ENCODE measurements around the gene LRP1B.

The LRP1B gene

DNA sequence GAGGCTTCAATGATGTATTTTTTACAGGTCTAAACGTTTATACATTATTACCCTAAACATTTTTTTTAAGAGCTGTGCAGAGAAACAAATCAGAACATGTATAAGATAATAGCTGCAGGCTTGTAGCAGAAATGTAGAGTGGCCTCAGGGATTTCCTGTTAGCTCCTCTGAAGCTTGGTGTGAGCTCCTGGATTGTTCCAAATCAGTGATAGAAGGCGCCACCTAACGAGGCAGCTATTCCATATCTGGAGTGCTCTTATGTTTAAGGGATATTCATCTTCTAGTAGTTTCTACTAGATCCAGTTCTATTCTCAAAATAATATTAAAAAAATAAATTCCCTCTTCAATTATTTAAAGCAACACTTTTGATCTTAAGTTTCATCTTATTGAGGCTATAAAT, 93.1 kb downstream of the LRP1B start:
- DNase-seq: peak; percentile 18
- Histone ChIP-seq H3K9me3 (no peaks in the 10 kb centered on the region), H3K27me3 (no peaks in the 10 kb centered on the region), H3K4me3 (ENCODE audit: low read depth, low read length) (peak overlapping the region; percentile 37; the same call in 1 of the 2 replicates), H3K4me1 (peaks cover 4% of the 10 kb centered on the region), H3K36me3 (no peaks in the 10 kb centered on the region)
- TF ChIP-seq CTCF (IDR thresholded peaks at IDR 0.05; ENCODE audit: low read depth, low read length): peak; percentile 31

- DNase-seq: peak; percentile 39
- H3K9me3 ChIP-seq: no peaks in the 10 kb centered on the region
- peaks cover 4% of the 10 kb centered on the region for H3K4me1 ChIP-seq
- TF ChIP-seq CTCF (IDR thresholded peaks at IDR 0.05; ENCODE audit: low read depth, low read length): no peak
- H3K4me3 ChIP-seq (ENCODE audit: low read depth, low read length): peak overlapping the region; percentile 37
- no peaks in the 10 kb centered on the region for H3K27me3 ChIP-seq
- no peaks in the 10 kb centered on the region for H3K36me3 ChIP-seq
Measured at GRCh38 chr2:142037066-142037465, 93.8 kb downstream of the LRP1B start.

DNA sequence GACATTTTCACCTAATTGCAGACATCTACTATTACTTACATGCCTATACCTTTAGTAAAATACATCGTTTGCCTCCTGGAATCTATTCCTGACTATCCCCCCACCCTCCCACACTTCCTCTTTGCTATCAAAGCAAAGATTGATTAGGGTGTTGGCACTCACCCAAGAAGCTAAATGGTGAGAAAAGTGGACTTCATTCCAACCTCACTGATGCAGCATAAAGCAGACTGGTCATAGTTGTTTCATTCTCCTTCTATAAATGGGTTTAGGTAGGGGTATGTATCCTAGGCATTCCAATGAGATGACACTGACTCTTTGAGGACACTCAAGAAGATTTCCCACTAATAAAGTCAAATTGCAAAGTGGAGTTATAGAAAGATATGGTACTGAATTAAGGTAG, 97.4 kb downstream of the LRP1B start:
- TF ChIP-seq CTCF (IDR thresholded peaks at IDR 0.05; ENCODE audit: low read depth, low read length): no peak
- no peak for DNase-seq
- Histone ChIP-seq H3K27me3 (no peaks in the 10 kb centered on the region), H3K36me3 (no peaks in the 10 kb centered on the region), H3K4me3 (ENCODE audit: low read depth, low read length) (no peak overlapping the region), H3K4me1 (peaks cover 4% of the 10 kb centered on the region), H3K9me3 (no peaks in the 10 kb centered on the region)

DNA sequence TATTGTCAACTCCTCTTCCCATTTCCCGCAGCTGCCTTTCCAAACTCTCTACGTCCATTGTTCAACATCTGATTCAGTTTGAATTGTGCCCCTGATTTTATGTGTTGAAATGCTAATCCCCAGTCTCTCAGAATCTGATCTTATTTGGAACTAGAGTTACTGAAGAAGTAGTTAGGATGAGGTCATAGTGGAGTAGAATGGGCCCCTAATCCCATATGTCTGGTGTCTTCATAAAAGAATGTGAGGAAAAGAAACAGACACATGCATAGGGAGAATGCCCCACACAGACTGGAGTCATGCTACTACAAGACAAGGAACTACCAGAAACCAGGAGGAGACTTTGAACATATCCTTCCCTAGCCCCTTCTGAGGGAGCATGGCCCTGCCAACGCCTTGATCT, 99.2 kb downstream of the LRP1B start:
- no peak for DNase-seq
- Histone ChIP-seq H3K4me1 (peaks cover under 1% of the 10 kb centered on the region; the same call in 1 of the 2 replicates), H3K4me3 (ENCODE audit: low read depth, low read length) (no peak overlapping the region), H3K27me3 (no peaks in the 10 kb centered on the region), H3K36me3 (no peaks in the 10 kb centered on the region), H3K9me3 (no peaks in the 10 kb centered on the region)
- TF ChIP-seq CTCF (IDR thresholded peaks at IDR 0.05; ENCODE audit: low read depth, low read length): no peak

DNA sequence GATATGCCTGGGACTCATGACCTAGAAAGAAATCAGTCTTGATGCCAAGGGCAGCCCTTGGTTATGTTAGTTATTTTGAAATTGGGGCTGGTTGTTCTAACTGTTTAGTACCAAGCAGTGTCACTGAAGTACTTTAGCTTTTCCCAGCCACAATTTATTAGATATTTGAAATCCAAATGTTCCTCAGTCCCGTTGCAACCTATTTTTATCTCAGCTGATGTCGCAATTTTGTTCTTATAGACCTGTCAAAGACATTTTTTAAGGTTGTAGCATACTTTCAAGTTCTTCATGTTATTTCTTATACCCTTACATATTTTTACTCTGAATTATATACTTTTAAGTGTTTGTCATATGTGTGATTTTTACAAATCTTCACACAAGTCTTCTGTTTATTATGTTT, 100.1 kb downstream of the LRP1B start:
- DNase-seq: no peak
- no peak for TF ChIP-seq CTCF (IDR thresholded peaks at IDR 0.05; ENCODE audit: low read depth, low read length)
- H3K4me3 ChIP-seq (ENCODE audit: low read depth, low read length): no peak overlapping the region
- no peaks in the 10 kb centered on the region for H3K9me3 ChIP-seq
- no peaks in the 10 kb centered on the region for H3K36me3 ChIP-seq
- no peaks in the 10 kb centered on the region for H3K4me1 ChIP-seq
- no peaks in the 10 kb centered on the region for H3K27me3 ChIP-seq

- H3K9me3 ChIP-seq: no peaks in the 10 kb centered on the region
- no peak for DNase-seq
- no peaks in the 10 kb centered on the region for H3K36me3 ChIP-seq
- no peak for TF ChIP-seq CTCF (IDR thresholded peaks at IDR 0.05; ENCODE audit: low read depth, low read length)
- H3K27me3 ChIP-seq: no peaks in the 10 kb centered on the region
- H3K4me1 ChIP-seq: no peaks in the 10 kb centered on the region
- no peak overlapping the region for H3K4me3 ChIP-seq (ENCODE audit: low read depth, low read length)
Measured at GRCh38 chr2:142029974-142030373, 100.8 kb downstream of the LRP1B start.
